ENCODE data around the gene PLEKHJ1. TPM values are rescaled to one million over a fixed set of nuclear protein-coding genes. Genes with fewer than 3 reads are reported as not detected.

Gene PLEKHJ1
- total RNA-seq, 4 donors from 2014 or later = 41.9 to 69.8 (median 55.3) TPM

- Histone ChIP-seq H3K4me1 (peaks cover 22 to 68% (median 46%) of the 10 kb centered on the region in 4 donors), H3K27me3 (peaks cover 11 to 23% (median 13%) of the 10 kb centered on the region in 4 donors), H3K36me3 (peaks cover 40 to 67% (median 61%) of the 10 kb centered on the region in 4 donors), H3K27ac (replicated peaks in 1 of 4) (no peak overlapping the region), H3K4me3 (no peak overlapping the region), H3K9me3 (no peaks in the 10 kb centered on the region)
- TF ChIP-seq EP300 (IDR thresholded peaks at IDR 0.05) (no peak), POLR2AphosphoS5 (IDR thresholded peaks at IDR 0.05) (no peak)
- whole genome bisulfite sequencing = 93% methylated on average over 19 of the region's 25 CpGs
- intact Hi-C loops (cut with DNase I) = no loop called here
- no peak for DNase-seq (ENCODE audit: extremely low spot score)
These were observed 10.0 kb upstream of the PLEKHJ1 start for GRCh38 chr19:2246014-2246620.

GRCh38 chr19:2245273-2245672 is 9.1 kb upstream of the PLEKHJ1 start:
- no peaks in the 10 kb centered on the region for H3K9me3 ChIP-seq
- TF ChIP-seq POLR2A (IDR thresholded peaks at IDR 0.05; ENCODE audit: low read depth) (no peak), CTCF (IDR thresholded peaks at IDR 0.05) (no peak), EP300 (IDR thresholded peaks at IDR 0.05) (no peak), POLR2AphosphoS5 (IDR thresholded peaks at IDR 0.05) (no peak)
- H3K27me3 ChIP-seq = peaks cover 3 to 14% (median 5%) of the 10 kb centered on the region in 4 donors
- no peak overlapping the region for H3K4me3 ChIP-seq
- intact Hi-C loops (cut with DNase I) = no loop called here
- peaks cover 40 to 67% (median 61%) of the 10 kb centered on the region in 4 donors for H3K36me3 ChIP-seq
- peaks cover 22 to 68% (median 46%) of the 10 kb centered on the region in 4 donors for H3K4me1 ChIP-seq
- WGBS = 90% methylated on average over 15 of the region's 15 CpGs
- DNase-seq (ENCODE audit: extremely low spot score) = no peak
- no peak overlapping the region for H3K27ac ChIP-seq (replicated peaks in 1 of 4)

GRCh38 chr19:2244486-2244885 is 8.4 kb upstream of the PLEKHJ1 start:
- H3K27ac ChIP-seq (replicated peaks in 1 of 4) = no peak overlapping the region
- peaks cover 0 to 6% (median 0%) of the 10 kb centered on the region in 4 donors for H3K27me3 ChIP-seq
- peaks cover 27 to 68% (median 47%) of the 10 kb centered on the region in 4 donors for H3K4me1 ChIP-seq
- WGBS = 89% methylated on average over 17 of the region's 21 CpGs
- no peak for DNase-seq (ENCODE audit: extremely low spot score)
- H3K4me3 ChIP-seq = no peak overlapping the region
- no peak for TF ChIP-seq POLR2A (IDR thresholded peaks at IDR 0.05; ENCODE audit: low read depth)
- no peak for TF ChIP-seq CTCF (IDR thresholded peaks at IDR 0.05)
- no peak for TF ChIP-seq POLR2AphosphoS5 (IDR thresholded peaks at IDR 0.05)
- no peaks in the 10 kb centered on the region for H3K9me3 ChIP-seq
- peaks cover 40 to 67% (median 61%) of the 10 kb centered on the region in 4 donors for H3K36me3 ChIP-seq
- intact Hi-C loops (cut with DNase I) = no loop called here

- no peak for DNase-seq (ENCODE audit: extremely low spot score)
- intact Hi-C loops (cut with DNase I) = no loop called here
- Histone ChIP-seq H3K27me3 (peaks cover 0 to 2% (median 0%) of the 10 kb centered on the region in 4 donors), H3K4me3 (no peak overlapping the region), H3K9me3 (no peaks in the 10 kb centered on the region), H3K36me3 (peaks cover 40 to 64% (median 61%) of the 10 kb centered on the region in 4 donors), H3K4me1 (peaks cover 32 to 68% (median 51%) of the 10 kb centered on the region in 4 donors), H3K27ac (replicated peaks in 1 of 4) (no peak overlapping the region)
- 100% methylated on average over 1 of the region's 12 CpGs for WGBS
- TF ChIP-seq POLR2A (IDR thresholded peaks at IDR 0.05; ENCODE audit: low read depth) = no peak
- no peak for TF ChIP-seq POLR2AphosphoS5 (IDR thresholded peaks at IDR 0.05)
- no peak for TF ChIP-seq CTCF (IDR thresholded peaks at IDR 0.05)
- no peak for TF ChIP-seq EP300 (IDR thresholded peaks at IDR 0.05)
These were observed 7.9 kb upstream of the PLEKHJ1 start for GRCh38 chr19:2244125-2244411.

GRCh38 chr19:2243274-2244124 is 7.4 kb upstream of the PLEKHJ1 start:
- DNase-seq (ENCODE audit: extremely low spot score) = no peak
- intact Hi-C loops (cut with DNase I) = no loop called here
- Histone ChIP-seq H3K4me1 (peaks cover 37 to 74% (median 57%) of the 10 kb centered on the region in 4 donors), H3K36me3 (peaks cover 40 to 58% (median 55%) of the 10 kb centered on the region in 4 donors), H3K27me3 (no peaks in the 10 kb centered on the region), H3K9me3 (no peaks in the 10 kb centered on the region), H3K27ac (replicated peaks in 1 of 4) (no peak overlapping the region), H3K4me3 (no peak overlapping the region)
- 73% methylated on average over 26 of the region's 32 CpGs for WGBS
- TF ChIP-seq POLR2A (IDR thresholded peaks at IDR 0.05; ENCODE audit: low read depth) (no peak), EP300 (IDR thresholded peaks at IDR 0.05) (no peak), POLR2AphosphoS5 (IDR thresholded peaks at IDR 0.05) (no peak), CTCF (IDR thresholded peaks at IDR 0.05) (no peak)
